GM18861 (cell line): ENCODE results near the gene MSX2.

Experiments used
- ATAC-seq: cut with Tn5 transposase; IDR thresholded peaks from one replicate; pipeline ENCODE4 v1.9.1; 2021; ENCODE audit not compliant: unreplicated experiment

MSX2 gene

DNA sequence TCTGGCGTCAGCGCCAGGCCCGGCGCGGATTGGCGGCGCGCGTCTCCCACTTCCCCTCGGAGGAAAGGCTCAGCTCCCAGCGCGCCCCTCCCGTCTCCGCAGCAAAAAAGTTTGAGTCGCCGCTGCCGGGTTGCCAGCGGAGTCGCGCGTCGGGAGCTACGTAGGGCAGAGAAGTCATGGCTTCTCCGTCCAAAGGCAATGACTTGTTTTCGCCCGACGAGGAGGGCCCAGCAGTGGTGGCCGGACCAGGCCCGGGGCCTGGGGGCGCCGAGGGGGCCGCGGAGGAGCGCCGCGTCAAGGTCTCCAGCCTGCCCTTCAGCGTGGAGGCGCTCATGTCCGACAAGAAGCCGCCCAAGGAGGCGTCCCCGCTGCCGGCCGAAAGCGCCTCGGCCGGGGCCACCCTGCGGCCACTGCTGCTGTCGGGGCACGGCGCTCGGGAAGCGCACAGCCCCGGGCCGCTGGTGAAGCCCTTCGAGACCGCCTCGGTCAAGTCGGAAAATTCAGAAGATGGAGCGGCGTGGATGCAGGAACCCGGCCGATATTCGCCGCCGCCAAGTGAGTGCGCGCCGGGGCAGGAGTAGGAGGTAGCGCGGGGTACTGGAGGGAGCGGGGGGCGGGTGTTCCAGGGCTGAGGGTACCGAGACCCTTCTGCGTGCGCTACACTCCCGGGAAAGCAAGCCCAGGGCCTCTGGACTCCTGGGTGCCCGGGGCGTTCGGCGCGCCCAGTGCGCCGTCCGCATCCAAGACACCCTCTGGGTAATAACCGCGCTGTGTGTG lies at the start of gene MSX2:
Gene MSX2, plus strand, starts transcription at position 99 of the 777 bp plus-strand sequence. Its CDS starts 78 bp downstream, at position 177.
- no peak for ATAC-seq

DNA sequence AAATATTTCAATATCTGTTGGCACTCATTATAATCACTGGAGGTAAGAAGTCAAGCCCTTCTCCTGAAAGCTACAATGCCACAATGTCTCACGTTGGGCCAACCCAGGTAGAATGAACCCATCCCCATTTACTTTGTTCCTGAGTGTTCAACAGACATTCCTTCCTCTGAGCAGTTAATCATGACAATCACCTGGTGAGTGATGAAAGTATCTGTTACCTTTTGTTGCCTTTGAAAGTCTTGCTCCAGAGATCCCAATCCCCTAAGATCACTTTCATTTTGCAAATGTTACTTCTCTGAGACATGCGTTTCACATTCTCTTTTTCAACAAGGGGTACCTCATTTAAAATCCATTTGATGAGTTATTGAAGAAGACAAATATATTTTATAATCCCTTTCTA lies 49.3 kb upstream of the MSX2 start:
- ATAC-seq, result no peak

DNA sequence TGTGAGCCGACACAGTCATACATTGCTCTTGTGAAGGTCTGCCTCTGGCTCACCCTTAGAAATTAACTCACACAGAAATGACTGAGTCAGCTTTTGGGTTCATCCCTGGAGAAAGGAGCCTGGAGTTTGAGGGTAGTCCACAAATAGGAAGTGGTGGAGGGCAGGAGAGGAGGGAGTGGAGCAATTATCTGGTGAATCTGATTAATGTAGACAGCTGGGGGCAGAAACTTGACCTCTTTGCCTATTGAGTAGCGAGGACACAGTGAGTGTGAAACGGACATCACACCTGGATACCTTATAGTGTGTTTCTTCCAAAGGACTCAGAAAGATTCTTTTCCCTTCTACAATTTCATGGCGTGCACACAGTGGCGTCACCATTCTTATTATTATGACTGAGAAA lies 48.5 kb upstream of the MSX2 start:
- ATAC-seq, result no peak

DNA sequence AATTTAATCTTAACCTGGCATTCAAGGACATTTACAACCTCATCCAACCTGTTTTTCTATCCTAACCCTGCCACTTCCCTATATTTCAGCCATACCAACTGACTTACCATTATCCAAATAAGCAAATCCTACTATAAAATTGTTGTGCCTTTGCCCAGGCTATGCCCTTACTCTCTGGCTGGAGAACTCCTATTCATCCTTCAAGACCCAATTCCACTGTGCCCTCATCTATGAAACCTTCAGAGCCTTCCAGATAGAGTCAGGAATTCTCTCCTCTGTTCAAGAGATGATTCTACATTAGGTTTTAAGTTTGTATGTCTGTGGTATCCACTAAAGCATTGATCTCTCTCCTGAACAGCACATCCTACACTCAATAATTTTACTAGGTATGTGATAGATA lies 46.3 kb upstream of the MSX2 start:
- no peak for ATAC-seq

DNA sequence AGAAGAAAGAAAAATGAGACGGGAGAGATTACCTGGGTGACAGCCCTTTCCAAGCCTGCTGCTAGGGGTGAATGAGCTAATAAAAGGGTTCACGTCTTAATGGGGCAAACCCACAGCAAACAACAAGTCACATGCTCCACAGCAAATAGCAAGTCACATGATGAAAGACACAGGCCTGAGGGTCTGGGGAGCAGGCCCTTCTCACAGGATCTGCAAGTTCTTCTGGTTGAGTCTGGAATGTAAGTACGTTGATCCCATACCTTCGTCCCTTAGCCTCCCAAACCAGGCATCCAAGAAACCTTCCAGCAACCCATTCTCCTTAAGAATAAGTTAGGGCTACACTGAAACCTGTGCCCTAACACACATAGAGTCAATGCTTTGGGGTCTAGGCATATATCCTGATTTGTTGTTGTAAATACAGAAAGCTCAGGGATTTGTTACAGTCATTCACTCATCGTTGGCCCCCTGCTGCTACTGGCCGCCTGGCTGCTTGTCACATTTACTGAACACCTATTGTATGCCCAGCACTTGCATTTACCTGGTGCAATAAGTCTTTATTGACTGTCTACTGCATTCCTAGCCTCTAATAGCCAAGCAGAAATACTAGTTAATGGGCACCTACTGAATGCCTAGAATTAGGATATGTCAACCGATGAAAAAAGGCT lies 43.3 kb upstream of the MSX2 start:
- ATAC-seq, result no peak

DNA sequence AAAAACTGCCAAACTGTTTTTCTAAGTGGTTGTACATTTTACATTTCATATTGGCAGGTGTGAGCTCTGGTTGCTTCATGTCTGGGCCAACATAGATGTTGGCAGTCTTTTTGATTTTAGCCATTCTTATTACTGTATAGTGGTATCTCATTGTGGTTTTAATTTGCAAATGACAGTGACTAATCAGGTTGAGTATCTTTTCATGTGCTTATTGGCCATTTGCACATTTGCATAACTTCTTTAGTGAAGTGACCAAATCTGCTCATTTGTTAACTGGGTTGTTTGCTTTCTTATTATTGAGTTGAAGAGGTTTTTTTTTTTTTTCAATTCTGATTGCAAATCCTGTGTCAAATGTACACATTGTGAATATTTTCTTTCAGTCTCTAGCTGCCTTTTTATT lies 36.9 kb upstream of the MSX2 start:
- no peak for ATAC-seq

DNA sequence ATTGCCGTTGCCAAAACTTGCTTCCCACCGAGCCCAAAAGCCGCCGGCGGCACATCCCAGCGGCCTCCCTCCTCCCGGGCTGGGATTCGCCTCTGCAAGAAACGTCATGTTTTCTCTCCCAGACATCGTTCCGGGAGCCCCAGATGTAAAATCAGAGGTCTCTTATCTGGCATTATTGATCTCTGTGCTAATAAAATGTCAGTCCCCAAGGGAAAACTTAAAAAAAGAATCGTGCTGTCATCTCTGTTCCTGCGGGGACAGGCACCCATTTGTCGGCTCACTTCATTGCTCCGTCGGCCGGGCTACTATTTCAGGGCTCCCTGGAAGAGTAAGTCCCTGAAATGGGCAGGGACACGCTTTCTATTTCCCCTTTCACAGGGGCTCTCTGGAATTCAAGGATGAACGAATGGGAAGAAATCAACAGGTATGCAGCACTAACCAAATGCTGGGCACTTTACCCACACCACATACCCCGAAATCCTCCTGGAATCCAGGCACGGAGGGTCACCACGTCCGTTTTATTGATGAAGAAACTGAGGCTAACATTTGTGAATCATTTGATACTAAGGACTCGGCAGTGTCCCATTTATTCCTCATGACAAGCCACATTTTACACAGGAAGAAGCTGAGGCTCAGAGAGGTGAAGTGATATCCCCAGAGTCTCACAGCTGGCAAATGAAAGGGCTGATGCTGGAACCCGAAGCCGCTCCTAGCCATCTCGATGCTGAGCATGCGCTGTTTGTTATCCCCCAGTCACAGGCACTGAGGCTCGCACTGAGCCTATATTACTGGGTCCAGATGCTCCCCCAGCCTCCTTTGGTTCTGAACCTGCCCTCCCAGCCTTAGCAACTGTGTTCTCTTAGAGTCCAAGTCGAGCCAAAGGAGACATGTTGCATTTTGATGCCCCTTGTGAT lies 35.7 kb upstream of the MSX2 start:
- ATAC-seq, result no peak

DNA sequence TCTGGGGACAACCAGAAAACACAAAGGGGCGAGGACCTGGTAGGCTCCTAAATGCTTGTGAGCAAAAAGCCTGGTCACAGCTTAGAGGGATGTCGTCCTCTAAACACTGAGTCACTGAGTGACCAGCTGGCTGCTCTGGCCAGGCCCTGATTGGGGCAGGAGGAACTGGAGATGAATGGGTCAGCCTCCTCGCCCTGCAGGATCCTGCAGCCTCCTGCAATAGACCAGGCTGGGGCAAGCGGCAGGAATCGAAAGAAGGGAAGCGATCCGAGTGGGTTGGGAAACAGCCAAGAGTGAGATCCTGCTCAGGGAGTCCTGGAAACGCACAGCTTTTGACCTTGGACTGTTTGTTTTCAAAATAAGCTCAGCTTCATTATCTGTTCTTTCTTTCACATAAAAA lies 34.1 kb upstream of the MSX2 start:
- ATAC-seq, result no peak

DNA sequence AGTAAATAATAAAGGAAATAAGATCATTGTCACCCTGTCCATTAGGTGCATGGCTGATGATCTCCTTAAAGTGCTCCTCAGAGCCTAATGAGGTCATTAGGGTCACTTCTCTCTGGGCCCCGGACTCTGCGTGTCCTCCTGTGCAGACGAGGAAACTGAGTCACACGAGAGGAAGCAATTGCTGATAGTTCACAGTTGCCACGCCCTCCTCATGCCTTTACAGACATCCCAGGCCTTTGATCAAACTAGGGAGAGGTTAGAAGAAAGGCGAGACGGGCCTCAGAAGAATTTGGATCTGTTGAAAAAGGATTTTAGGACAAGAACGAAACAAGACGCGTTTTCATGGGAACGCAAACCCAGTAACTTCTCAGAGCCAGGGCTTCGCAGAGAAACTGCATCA lies 32.0 kb upstream of the MSX2 start:
- ATAC-seq, result no peak

DNA sequence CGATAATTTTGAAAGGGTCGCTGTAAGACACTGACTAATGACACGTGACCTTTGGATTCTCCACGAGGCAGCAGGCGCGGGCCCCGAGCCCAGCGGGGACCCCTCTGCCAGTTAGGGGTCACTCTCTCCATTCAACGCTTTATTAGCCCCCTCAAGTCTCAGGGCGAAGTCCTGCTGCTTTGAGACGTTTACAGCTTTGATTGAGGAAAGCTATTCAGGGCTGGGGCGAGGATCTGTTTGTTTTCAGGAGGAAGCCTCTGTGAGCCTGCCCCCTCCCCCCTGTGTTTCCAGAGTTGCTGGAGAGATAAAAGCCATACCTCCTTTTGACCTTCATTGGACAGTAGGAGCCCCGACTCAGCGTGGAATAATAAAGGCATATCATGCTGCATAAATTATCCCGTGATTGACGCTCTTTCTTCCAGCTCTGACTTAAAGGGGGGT lies 31.4 kb upstream of the MSX2 start:
- no peak for ATAC-seq

DNA sequence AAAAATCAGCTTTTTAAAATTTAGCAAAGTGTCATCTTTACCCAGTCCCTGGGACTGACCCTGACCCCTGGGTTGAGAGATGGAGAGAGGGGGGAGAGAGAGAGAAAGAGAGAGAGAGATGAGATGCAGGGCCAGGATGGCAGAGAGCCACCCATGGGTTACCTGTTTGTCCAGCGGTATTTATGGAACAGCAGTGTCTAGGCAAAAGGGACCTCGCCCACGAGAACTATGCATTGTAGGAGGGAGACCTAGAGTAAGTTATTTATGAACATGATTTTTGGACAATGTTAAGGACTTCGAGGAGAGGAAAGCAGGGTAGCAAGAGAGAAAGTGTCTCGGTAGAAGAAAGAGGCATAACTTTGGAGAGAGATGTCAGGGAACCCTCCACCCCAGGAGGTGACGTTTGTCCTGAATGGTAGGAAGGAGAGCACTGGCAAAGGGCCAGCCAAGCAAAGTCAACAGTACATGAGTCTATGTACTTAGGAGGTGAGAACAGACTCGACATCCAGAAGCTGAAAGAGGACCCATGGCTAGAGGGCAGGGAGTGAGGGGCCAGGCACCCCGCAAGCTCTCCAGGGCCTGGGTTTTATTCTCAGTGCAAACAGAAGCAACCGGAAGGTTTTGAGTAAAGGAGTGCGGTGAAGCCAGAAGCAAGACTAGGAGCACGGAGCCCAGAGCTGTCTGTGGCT lies 30.5 kb upstream of the MSX2 start:
- no peak for ATAC-seq

DNA sequence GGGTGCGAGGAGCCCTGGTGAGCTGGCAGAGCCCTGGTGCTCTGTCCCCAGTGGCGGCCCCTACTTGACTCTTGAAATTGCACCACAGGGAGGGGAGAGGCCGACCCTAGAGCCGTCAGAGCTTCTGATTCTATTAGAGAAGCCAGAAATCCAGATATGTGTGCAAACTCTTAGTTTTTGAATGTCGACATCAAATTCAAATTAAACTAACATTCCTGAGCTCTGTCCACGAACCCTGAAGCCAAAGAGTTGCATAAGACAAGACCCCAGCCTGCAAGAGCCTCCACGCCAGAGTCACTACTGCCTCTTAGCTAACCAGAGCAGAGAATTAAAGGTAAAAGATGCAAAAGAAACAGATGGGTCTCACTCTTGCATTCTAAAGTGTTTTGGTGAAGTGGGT lies 29.8 kb upstream of the MSX2 start:
- no peak for ATAC-seq

DNA sequence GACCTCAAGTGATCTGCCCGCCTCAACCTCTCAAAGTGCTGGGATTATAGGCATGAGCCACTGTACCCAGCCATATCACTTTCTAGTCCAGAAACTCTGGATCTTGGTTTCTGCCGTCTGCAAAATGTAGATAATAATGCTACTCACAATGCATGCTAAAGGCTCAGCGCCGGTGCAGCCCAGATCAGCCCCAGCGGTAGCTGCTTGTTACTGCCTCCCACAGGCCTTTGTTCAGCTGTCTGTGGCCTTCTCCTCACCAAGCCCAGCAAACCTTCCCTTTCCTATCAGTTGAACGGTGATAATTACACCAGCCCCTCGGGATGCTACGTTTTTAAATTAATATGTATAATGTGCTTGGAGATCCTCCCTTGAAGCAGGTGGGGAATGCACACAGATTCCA lies 26.2 kb upstream of the MSX2 start:
- ATAC-seq, result no peak

DNA sequence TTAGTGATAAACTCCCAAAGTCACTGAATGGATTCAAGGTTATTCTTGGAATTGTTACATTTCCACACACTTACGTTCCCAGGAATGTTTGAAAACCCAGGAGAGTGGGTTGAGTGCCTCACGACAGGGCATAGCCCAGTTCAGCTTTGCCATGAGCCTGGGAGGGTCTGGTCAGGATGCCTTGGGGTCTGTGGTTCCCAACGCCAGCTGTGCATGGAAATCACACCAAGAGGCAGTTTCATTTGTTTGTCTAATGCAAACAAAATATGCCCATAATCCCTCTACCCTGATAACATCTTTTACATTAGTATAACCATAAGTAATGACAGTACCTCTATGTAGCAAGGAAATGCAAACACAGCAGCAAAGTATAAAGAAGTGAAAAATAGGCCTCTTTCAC lies 25.3 kb upstream of the MSX2 start:
- no peak for ATAC-seq

DNA sequence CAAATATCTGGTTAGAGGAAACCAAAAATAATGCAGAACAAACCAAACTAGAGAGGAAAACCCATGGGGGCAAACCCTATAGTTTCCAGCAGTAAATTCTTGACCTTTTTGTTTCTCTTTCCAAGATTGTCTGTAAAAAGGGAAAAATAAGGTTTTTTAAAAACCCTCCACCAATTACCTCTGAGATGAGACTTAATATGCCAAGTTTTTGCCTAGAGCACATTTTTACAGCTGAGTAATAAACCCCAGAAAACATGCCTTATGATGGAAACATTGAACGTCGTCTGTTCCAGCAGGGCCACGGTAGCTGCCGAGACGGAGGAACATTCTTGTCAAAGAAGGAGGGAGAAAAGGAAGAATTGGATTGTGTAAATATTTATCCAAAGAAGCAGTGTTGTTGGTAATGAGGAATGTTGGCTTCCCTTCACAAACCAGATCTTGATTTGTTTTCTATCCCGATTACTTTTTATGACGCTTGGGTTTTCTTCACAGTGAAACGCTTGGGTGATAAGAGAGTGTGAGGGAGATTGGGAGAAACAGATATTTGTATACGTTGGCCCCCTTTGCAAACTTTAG lies 17.3 kb upstream of the MSX2 start:
- ATAC-seq, result no peak

DNA sequence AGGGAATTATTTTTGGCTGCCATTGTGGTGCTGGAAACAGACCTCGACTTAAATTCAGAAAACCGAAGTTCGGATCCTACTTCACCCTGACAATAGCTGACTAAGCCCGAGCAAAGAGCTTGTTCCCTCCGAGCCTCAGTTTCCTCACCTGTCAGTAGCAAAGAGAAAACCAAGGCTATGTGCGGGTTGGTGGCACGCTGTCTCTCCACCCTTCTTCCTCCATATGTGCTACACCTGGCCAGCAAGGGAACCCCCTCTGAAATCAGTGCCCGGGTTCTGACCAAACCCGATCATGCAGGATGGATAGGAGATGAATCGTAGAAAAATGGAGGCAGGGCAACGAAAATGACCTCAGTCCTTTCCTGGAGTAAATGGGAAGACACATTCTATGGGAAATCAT lies 16.7 kb upstream of the MSX2 start:
- ATAC-seq, result no peak

DNA sequence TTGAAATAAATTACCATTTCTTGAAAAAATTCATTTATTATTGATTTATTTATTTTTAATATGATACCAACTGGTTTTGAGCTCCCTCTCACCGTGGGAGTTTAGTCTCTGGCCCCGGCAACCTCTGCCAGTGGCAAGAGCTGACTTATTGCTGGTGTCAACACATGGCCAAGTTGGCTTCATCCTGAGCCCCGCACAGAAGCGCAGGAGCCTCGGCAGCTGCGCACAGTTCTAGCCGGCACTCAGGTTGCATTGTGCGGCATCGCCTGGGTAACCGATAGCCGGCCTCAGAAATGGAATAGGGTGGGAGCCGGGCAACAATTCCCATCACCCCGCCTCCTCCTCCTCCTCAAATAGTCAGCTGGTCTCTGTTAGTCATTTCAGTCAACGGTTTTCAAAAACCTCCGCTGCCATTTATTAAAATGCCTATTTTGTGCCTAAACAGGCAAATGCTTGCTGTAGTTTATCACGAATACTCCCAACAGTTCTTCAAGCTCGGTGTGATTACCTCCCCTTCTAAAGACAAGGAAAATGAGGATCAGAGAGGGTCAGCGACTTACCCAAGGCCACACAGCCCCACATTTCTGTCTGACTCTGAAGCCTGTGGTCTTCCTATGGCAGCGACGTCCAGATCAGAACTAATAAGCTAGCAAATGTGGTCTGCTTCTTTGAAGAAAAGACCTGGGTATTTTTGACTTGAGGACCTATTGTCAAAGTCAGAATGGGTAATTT lies 15.7 kb upstream of the MSX2 start:
- no peak for ATAC-seq

DNA sequence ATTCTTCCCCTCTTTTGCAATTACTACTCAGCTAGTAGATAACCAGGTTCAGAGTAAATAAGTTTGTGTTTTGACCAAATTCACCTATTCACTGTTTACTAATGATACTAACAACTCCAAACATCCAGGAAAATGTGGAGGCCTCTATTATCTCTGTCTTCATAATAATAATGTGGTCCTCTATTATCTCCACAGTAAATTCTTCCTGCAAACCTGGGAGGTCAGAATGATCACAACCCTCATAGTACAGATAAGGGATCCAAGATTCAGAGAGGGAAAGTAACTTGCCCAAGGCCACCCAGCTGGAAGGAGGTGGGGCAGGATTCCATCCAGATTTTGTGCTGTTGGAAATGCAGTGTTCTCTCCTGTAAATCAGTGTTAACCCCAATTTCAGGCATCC lies 9.6 kb upstream of the MSX2 start:
- ATAC-seq, result no peak

DNA sequence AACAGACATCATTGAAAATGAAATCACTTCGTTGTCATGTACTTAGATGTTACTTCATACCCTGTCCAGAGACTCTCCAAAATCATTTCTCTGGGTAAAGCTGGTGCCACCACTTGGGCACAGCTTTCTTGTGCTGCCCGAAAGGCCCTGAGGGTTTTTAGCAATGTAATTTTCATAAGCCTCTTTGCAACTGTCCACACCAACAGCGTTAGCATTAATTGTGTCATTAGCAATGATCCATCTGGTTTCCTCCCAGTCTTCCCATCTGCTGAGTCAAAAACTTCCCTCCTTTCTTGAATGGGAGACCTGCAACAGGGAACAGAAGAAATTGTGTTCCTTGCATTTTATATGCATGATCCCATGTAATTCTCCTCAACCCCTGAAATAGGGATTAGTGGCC lies 8.6 kb upstream of the MSX2 start:
- no peak for ATAC-seq

DNA sequence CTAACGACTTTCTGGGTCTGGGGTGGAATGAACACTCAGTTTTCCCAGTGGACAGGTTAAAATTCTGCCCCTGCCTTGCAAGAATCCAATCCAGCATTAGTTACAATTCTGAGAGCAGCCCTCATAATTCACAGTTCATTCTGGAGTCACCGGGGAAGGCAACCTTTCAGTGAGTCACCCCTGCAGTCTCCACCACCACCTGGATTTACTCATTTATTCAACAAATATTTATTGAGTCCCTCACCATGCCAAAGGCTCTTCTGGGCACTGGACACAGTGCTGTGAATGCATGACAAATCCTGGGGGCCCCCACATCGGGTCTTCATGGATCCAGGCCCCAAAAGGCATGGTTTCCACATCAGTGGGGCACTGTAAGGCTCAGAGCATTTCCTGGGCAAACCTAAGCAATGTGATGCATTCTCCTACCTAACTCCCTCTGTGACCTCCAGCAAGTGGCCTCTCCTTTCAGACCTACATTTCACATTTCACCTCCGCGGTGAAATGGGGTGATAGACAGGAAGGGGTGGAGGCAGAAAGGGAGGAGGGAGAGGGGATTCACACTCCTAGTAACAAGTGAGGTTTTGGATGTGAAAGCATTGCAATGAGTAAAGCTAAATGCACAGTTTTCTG lies 6.4 kb upstream of the MSX2 start:
- ATAC-seq, result no peak
